Heart right ventricle (tissue), 16 donors: Measurements from ENCODE around the gene GPC5. TPM values are rescaled to one million over a fixed set of nuclear protein-coding genes. Genes with fewer than 3 reads are reported as not detected.
A peak's percentile ranks its signal among the peaks of the same experiment; 100 is the strongest.
"Not testable (repeated sequence)": the region's sequence is repeated elsewhere in the genome, so short reads cannot be mapped to it uniquely, and the experiment has no call there.

Experiments used
- ATAC-seq, 8 donors: fragments of 200-7000 bp; cut with Tn5 transposase; one replicate each; pipeline ENCODE4 v1.9.1; 2020; ENCODE audit warnings: mild to moderate bottlenecking in 8 of 8, moderate library complexity in 8 of 8, moderate number of reproducible peaks in 1 of 8
- DNase-seq, 2 donors: peaks; one replicate each; pipeline ENCODE4 v3.0.0-alpha.2; 2020
- H3K27ac ChIP-seq, 10 donors: fragments of 200-600 bp; sonication (generic) in 2 of 10; one replicate each; pipeline versions ENCODE4 v1.5.0 to v1.8.0; 2020 to 2022; ENCODE audit warnings: mild to moderate bottlenecking in 3 of 10
- H3K27me3 ChIP-seq, 7 donors: fragments of 200-600 bp; one replicate each; pipeline ENCODE4 v1.8.0; 2021 to 2022; ENCODE audit warnings: mild to moderate bottlenecking in 2 of 7
- H3K36me3 ChIP-seq, 9 donors: fragments of 200-600 bp; sonication (generic) in 1 of 9; one replicate each; pipeline versions ENCODE4 v1.5.0 to v1.8.0; 2020 to 2022; ENCODE audit warnings: mild to moderate bottlenecking in 2 of 9
- H3K4me1 ChIP-seq, 9 donors: fragments of 200-600 bp; sonication (generic) in 1 of 9; one replicate each; pipeline versions ENCODE4 v1.5.0 to v1.8.0; 2020 to 2022; ENCODE audit warnings: mild to moderate bottlenecking in 4 of 9
- H3K4me3 ChIP-seq, 10 donors: fragments of 200-600 bp; sonication (generic) in 2 of 10; one replicate each; pipeline versions ENCODE4 v1.5.0 to v1.8.0; 2020 to 2022; ENCODE audit warnings: mild to moderate bottlenecking in 7 of 10, moderate library complexity in 2 of 10
- H3K9me3 ChIP-seq, 11 donors: fragments of 200-600 bp in 10 of 11; sonication (generic) in 2 of 11; one replicate each; pipeline versions ENCODE4 v1.5.0 to v1.8.0; 2013 to 2022; ENCODE audit warnings: mild to moderate bottlenecking in 2 of 11, control low read depth in 1 of 11, moderate library complexity in 1 of 11
- WGBS, 2 donors: extraction: QIAGEN DNeasy Blood & Tissue Kit; methylation state at CpG; one replicate each; pipeline ENCODE4 v1.1.7; 2013; ENCODE audit warnings: inconsistent platforms in 1 of 2; 5-methylcytosine and 5-hydroxymethylcytosine counted together
- intact Hi-C, 10 donors: fragments of 100-400 bp; cut with DNase I; formaldehyde crosslinking; loops; one replicate each; pipeline versions ENCODE4 v1.11.1 to v1.14.2; 2022
- polyA plus RNA-seq, 2 donors: library from polyadenylated mRNA; stranded (reverse); fragments of 200-250 nt; gene quantifications; one replicate each; pipeline ENCODE4 v1.2.3, GENCODE V29; 2013
- total RNA-seq, 10 donors: library from RNA; stranded (reverse); fragmentation: NEBNext Ultra II Directional in 3 of 10; extraction: Animal tissue kit (Norgen Biotek cat#: 25700) in 3 of 10; gene quantifications; one replicate each; pipeline versions ENCODE4 v1.2.1 to v1.2.4, GENCODE V29; 2021 to 2023
- TF ChIP-seq, protein P1 (sequence below), 9 donors: fragments of 200-600 bp; sonication (generic) in 2 of 9; IDR thresholded peaks; one replicate each; pipeline versions ENCODE4 v1.5.0 to v1.8.0; 2021 to 2022; ENCODE audit warnings: antibody characterized with exemption in 9 of 9, mild to moderate bottlenecking in 5 of 9, moderate library complexity in 1 of 9
- donor health status: Arrhythmogenic right ventricular cardiomyopathy.
- donor health status: ischemic (EF 13 %, LVEDD 7.1; RV severe dilation, severe dysfunction).
- donor health status: healthy with polysubstance abuse.
- donor health status: DM: no; HTN: yes; CAD: no.
- donor health status: DM: no; HTN: no; CAD: no.
- donor health status: ischemic (EF 25% LVEDD 6.9; RV normal size, moderate dysfunction).
- donor health status: ischemic (EF 25% LVEDD 5.7; RV mildly dilated, moderate dysfunction).
- donor health status: healthy.
- donor health status: DM: yes; HTN: yes; CAD: no.
- donor health status: Ischemic cardiomyopathy.
- donor health status: ischemic (EF 35%, LVEDD 5.7; RV mildly dilated, moderate dysfunction).
- donor health status: nonischemic (EF 11% LVEDD 7.7; RV severe dilation, severe dysfunction).
- donor health status: DM: yes; HTN: yes; CAD: no.
- donor health status: PGD.
- donor health status: ischemic (EF 29% LVEDD 5.4; RV normal size, mild dysfunction).
- donor health status: nonischemic (EF 23%, LVEDD 6.1; RV moderate dilation, normal function).

The GPC5 gene
- total and polyA plus RNA-seq, 12 donors, result 0.01 to 3.5 (median 0.70) TPM; not detected in 1

DNA sequence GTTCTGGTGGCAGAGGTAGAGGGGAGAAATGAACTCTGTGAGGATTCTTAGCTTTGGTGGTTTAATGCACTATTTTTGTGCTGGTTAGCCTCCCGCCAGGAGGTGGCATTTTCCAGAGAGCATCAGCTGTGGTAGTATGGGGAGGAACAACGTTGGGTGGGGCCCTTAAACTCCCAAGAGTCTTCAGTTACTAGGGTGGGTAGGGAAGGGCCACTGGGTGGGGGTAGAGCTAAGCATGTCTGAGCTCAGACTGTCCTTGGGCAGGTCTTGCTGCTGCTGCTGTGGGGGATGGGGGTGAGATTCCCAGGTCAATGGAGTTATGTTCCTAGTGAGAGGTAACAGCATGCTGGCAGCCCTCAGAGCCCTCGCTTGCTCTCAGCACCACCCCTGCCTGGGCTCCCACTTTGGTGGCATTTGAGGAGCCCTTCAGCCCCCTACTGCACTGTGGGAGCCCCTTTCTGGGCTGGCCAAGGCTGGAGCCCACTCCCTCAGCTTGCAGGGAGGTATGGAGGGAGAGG lies 897.8 kb downstream of the GPC5 start:
- DNase-seq, intact Hi-C loops, H3K36me3 ChIP-seq, H3K27ac ChIP-seq, H3K4me3 ChIP-seq, ATAC-seq, H3K4me1 ChIP-seq, H3K27me3 ChIP-seq: not testable (repeated sequence)
- 80 to 82% methylated on average over 3 of the region's 3 CpGs for WGBS, 2 donors
- peaks cover 0 to 46% (median 8%) of the 10 kb centered on the region in 11 donors for H3K9me3 ChIP-seq

DNA sequence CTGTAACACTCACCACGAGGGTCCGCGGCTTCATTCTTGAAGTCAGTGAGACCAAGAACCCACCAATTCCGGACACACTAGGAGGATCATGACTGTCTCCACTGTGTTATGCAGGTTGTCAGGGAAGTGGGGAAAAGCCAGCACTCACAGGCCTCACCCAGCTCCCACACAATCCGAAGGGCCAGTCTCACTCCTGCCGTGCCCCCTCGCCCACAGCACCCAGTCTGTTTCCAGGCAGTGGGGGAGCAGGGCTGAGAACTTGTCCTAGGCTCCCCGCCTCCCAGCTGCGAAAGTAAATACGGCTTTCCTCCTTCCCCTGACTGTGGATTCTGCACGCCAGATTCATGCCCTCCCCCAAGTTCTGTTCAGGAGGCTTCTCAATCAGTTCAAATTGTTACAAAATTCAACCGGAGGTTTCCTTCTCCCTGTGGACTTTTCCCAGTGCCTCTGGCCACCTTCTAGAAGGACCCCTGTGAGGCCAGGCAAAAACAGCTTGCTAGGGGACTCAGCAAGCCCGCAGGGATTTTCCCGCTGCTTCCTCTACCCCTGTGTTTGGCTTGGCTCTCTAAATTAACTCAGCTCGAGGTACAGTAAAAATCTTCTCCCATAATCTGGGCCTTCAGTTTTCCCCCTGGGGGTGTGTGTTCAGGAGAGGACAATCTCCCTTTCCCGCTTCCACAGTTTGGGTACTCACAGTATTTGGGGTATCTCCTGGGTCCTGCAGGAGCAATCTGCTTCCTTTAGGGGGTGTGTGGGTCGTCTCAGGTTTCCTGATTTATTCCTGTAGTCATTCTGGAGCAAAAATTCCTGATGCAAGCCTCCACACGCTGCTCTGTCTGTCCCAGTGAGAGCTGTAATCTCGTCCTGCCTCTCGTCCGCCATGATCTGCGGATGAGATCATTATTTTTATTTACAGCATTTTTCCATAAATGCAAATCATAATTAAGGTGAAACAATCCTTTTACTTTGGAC lies 899.8 kb downstream of the GPC5 start:
- intact Hi-C loops, result no loop called here
- no peaks in the 10 kb centered on the region for H3K36me3 ChIP-seq
- no peaks in the 10 kb centered on the region for H3K4me1 ChIP-seq
- WGBS, 2 donors, result 80 to 84% methylated on average over 22 of the region's 22 CpGs
- ATAC-seq (no peak), DNase-seq (no peak)
- no peak overlapping the region for H3K4me3 ChIP-seq
- H3K9me3 ChIP-seq, result peaks cover 0 to 27% (median 0%) of the 10 kb centered on the region in 11 donors
- TF ChIP-seq, protein P1, sequence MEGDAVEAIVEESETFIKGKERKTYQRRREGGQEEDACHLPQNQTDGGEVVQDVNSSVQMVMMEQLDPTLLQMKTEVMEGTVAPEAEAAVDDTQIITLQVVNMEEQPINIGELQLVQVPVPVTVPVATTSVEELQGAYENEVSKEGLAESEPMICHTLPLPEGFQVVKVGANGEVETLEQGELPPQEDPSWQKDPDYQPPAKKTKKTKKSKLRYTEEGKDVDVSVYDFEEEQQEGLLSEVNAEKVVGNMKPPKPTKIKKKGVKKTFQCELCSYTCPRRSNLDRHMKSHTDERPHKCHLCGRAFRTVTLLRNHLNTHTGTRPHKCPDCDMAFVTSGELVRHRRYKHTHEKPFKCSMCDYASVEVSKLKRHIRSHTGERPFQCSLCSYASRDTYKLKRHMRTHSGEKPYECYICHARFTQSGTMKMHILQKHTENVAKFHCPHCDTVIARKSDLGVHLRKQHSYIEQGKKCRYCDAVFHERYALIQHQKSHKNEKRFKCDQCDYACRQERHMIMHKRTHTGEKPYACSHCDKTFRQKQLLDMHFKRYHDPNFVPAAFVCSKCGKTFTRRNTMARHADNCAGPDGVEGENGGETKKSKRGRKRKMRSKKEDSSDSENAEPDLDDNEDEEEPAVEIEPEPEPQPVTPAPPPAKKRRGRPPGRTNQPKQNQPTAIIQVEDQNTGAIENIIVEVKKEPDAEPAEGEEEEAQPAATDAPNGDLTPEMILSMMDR (IDR thresholded peaks at IDR 0.05), result no peak
- H3K27me3 ChIP-seq, result no peaks in the 10 kb centered on the region
- H3K27ac ChIP-seq, result no peak overlapping the region

DNA sequence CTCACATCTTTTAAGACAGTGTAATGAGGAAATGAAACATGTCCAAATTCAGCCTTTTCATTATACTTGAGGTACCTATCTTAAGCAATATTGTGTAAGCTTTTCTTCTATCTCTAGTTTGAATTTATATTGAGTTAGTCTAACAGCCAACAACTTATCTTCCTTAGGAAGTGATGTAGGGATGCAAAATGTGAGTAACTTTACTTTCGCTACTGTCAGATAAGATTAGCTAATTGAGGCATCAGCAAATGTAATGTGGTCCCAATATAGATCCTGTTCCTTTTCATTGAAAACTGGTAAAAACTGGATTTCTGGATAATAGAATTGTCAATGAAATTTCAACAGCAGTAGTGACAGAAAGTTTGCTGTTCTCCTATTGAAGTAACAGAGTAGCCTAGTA lies 902.2 kb downstream of the GPC5 start:
- intact Hi-C loops, result no loop called here
- TF ChIP-seq, protein P1 (IDR thresholded peaks at IDR 0.05), result no peak
- H3K4me3 ChIP-seq, result no peak overlapping the region
- ATAC-seq (no peak), DNase-seq (no peak)
- peaks cover 0 to 16% (median 0%) of the 10 kb centered on the region in 11 donors for H3K9me3 ChIP-seq
- WGBS, 2 donors, result 61 to 68% methylated on average over 1 of the region's 1 CpG
- H3K36me3 ChIP-seq, result no peaks in the 10 kb centered on the region
- no peak overlapping the region for H3K27ac ChIP-seq
- no peaks in the 10 kb centered on the region for H3K4me1 ChIP-seq
- no peaks in the 10 kb centered on the region for H3K27me3 ChIP-seq

DNA sequence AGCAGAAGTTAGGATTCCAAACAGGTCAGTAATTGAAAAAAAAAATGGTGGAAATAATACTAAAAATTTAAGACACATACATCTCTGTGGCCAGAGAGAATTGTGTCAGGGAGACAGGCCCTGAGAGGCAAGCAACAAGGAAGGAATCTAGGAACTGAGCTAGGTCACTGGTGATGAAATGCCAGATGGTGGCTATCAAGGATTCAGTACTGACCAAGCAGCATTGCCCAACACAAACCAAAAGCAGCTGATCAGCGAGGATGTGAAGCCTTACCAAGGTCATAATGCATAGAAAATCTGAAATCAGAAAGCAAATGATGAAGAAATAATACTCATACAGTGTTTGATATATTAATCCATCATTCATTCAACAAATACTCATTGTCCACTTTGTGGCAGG lies 905.0 kb downstream of the GPC5 start:
- no peaks in the 10 kb centered on the region for H3K4me1 ChIP-seq
- 41 to 56% methylated on average over 1 of the region's 1 CpG for WGBS, 2 donors
- no peak for DNase-seq
- no peaks in the 10 kb centered on the region for H3K36me3 ChIP-seq
- intact Hi-C loops, result no loop called here
- ATAC-seq, result peak in 2 of 8 donors; percentile 71 to 78
- H3K27ac ChIP-seq, result no peak overlapping the region
- no peak overlapping the region for H3K4me3 ChIP-seq
- no peaks in the 10 kb centered on the region for H3K27me3 ChIP-seq
- TF ChIP-seq, protein P1 (IDR thresholded peaks at IDR 0.05), result no peak
- peaks cover 0 to under 1% (median 0%) of the 10 kb centered on the region in 11 donors for H3K9me3 ChIP-seq
